ENCODE measurements around the gene SEC22A. TPM values are rescaled to one million over a fixed set of nuclear protein-coding genes. Genes with fewer than 3 reads are reported as not detected.

SEC22A gene
- total and polyA plus RNA-seq, 10 of the 15 experiments (the other 5 are each of a cell fraction or from before 2014, with no cell fraction given): 19.3 to 70.3 (median 36.7) TPM

DNA sequence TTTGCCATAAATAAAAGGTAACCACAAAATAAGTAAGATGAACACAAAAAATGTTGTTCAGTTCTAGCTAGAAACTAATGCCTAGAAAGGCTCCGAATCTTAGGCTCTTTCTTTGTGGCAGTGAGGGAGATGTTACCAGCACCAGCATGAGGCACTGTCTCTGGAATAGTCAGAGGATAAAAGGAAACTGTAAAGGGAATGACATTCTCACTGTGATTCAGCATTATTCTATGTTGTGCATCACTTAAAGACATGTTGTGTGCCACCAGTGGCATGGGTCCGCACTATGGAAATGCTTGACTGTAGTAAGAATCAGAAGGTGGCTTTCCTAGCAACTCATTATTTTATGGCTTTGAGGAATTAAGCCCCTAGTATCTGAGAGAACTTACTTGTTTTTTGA lies 70.8 kb downstream of the SEC22A start:
- in situ Hi-C loops (cut with MboI): no loop called here
- Histone ChIP-seq H3K27me3 (replicated peaks in 1 of 2; ENCODE audit: control insufficient read depth in 2 of 2, insufficient read depth in 2 of 2, low read length in 1 of 2) (no peaks in the 10 kb centered on the region), H4K20me1 (ENCODE audit: control insufficient read depth, insufficient read depth) (no peaks in the 10 kb centered on the region), H3K27ac (ENCODE audit: control insufficient read depth, insufficient read depth) (no peak overlapping the region), H3K4me2 (ENCODE audit: control insufficient read depth, insufficient read depth) (no peak overlapping the region), H3K4me3 (no peak overlapping the region), H3K4me1 (ENCODE audit: control insufficient read depth, insufficient read depth, low read length) (no peaks in the 10 kb centered on the region), H3K79me2 (ENCODE audit: control insufficient read depth, insufficient read depth, low read length) (no peaks in the 10 kb centered on the region), H3K9ac (ENCODE audit: control insufficient read depth, insufficient read depth, low read length) (no peak overlapping the region), H2AFZ (ENCODE audit: control insufficient read depth, low read depth, low read length) (no peak overlapping the region), H3K9me3 (replicated peaks; ENCODE audit: control insufficient read depth, insufficient read depth, low read length) (no peaks in the 10 kb centered on the region), H3K36me3 (ENCODE audit: control insufficient read depth in 2 of 2, insufficient read depth in 2 of 2, low read length in 1 of 2) (no peaks in the 10 kb centered on the region)
- TF ChIP-seq CEBPB (IDR thresholded peaks at IDR 0.05; ENCODE audit: borderline replicate concordance in 1 of 2, low read depth in 2 of 2, low read length in 2 of 2) (no peak), SPI1 (IDR thresholded peaks at IDR 0.05; ENCODE audit: borderline replicate concordance, insufficient read depth, low read depth, low read length) (no peak)
- TF ChIP-seq, protein P1, sequence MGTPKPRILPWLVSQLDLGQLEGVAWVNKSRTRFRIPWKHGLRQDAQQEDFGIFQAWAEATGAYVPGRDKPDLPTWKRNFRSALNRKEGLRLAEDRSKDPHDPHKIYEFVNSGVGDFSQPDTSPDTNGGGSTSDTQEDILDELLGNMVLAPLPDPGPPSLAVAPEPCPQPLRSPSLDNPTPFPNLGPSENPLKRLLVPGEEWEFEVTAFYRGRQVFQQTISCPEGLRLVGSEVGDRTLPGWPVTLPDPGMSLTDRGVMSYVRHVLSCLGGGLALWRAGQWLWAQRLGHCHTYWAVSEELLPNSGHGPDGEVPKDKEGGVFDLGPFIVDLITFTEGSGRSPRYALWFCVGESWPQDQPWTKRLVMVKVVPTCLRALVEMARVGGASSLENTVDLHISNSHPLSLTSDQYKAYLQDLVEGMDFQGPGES (IDR thresholded peaks at IDR 0.05): no peak
- 100% methylated on average over 2 of the region's 2 CpGs for WGBS (ENCODE audit: insufficient coverage, insufficient replicate concordance, low lambda C conversion rate, missing lambda C conversion rate)
- DNase-seq (ENCODE audit: low read depth, low spot score) (no peak), FAIRE-seq (no peak), ATAC-seq (no peak)
- ChIA-PET SMC1A (ENCODE audit: uncharacterized antibody, unreplicated experiment) (no interaction called here), RAD21 (ENCODE audit: unreplicated experiment) (no interaction called here), POLR2A (interaction anchor here (1.0 kb wide), 1 partner anchor 16 kb away, joined by 7 read pairs; no protein-coding TSS in a partner anchor), CTCF (no interaction called here)
- intact Hi-C loops (cut with micrococcal nuclease; ENCODE audit: unreplicated experiment): no loop called here
- no TSS peak for BruUV-seq (replicated peaks)

DNA sequence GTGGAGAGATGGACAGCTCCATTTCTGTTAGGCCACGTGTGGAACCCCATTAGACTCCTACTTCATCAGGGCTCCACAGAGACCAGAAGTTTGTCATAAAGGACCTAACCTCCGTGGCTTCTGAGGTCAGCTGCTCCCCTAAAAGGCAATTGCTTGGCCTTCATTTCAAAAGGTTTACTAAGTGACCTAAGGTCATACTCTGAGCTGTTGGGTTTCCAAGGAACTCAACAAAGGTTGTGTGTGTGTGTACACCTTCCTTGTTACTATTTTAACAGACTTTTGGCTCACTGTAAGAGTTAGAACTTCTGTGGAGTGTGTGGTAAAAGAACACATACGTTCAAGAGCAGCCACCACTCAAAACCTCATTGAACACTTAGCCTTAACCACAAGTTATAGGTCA lies 73.9 kb downstream of the SEC22A start:
- no peaks in the 10 kb centered on the region for H3K9me3 ChIP-seq (replicated peaks; ENCODE audit: control insufficient read depth, insufficient read depth, low read length)
- H3K4me3 ChIP-seq: no peak overlapping the region
- no peaks in the 10 kb centered on the region for H3K36me3 ChIP-seq (ENCODE audit: control insufficient read depth in 2 of 2, insufficient read depth in 2 of 2, low read length in 1 of 2)
- RAD21 ChIA-PET (ENCODE audit: unreplicated experiment): no interaction called here
- H3K4me2 ChIP-seq (ENCODE audit: control insufficient read depth, insufficient read depth): no peak overlapping the region
- SMC1A ChIA-PET (ENCODE audit: uncharacterized antibody, unreplicated experiment): interaction anchor here (1.0 kb wide), 1 partner anchor 10 kb away, joined by 3 read pairs; no protein-coding TSS in a partner anchor
- POLR2A ChIA-PET: no interaction called here
- no TSS peak for BruUV-seq (replicated peaks)
- no peaks in the 10 kb centered on the region for H3K27me3 ChIP-seq (replicated peaks in 1 of 2; ENCODE audit: control insufficient read depth in 2 of 2, insufficient read depth in 2 of 2, low read length in 1 of 2)
- no peaks in the 10 kb centered on the region for H3K4me1 ChIP-seq (ENCODE audit: control insufficient read depth, insufficient read depth, low read length)
- DNase-seq (ENCODE audit: low read depth, low spot score) (no peak), FAIRE-seq (no peak), ATAC-seq (no peak)
- no peaks in the 10 kb centered on the region for H4K20me1 ChIP-seq (ENCODE audit: control insufficient read depth, insufficient read depth)
- no peaks in the 10 kb centered on the region for H3K79me2 ChIP-seq (ENCODE audit: control insufficient read depth, insufficient read depth, low read length)
- intact Hi-C loops (cut with micrococcal nuclease; ENCODE audit: unreplicated experiment): no loop called here
- no peak overlapping the region for H3K9ac ChIP-seq (ENCODE audit: control insufficient read depth, insufficient read depth, low read length)
- H2AFZ ChIP-seq (ENCODE audit: control insufficient read depth, low read depth, low read length): no peak overlapping the region
- TF ChIP-seq, protein P2, sequence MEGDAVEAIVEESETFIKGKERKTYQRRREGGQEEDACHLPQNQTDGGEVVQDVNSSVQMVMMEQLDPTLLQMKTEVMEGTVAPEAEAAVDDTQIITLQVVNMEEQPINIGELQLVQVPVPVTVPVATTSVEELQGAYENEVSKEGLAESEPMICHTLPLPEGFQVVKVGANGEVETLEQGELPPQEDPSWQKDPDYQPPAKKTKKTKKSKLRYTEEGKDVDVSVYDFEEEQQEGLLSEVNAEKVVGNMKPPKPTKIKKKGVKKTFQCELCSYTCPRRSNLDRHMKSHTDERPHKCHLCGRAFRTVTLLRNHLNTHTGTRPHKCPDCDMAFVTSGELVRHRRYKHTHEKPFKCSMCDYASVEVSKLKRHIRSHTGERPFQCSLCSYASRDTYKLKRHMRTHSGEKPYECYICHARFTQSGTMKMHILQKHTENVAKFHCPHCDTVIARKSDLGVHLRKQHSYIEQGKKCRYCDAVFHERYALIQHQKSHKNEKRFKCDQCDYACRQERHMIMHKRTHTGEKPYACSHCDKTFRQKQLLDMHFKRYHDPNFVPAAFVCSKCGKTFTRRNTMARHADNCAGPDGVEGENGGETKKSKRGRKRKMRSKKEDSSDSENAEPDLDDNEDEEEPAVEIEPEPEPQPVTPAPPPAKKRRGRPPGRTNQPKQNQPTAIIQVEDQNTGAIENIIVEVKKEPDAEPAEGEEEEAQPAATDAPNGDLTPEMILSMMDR (IDR thresholded peaks at IDR 0.05 in 2 of 3, conservative IDR thresholded peaks at IDR 0.05 in 1 of 3; ENCODE audit: control insufficient read depth in 2 of 3, extremely low read depth in 1 of 3, insufficient read depth in 1 of 3, low read depth in 3 of 3, low read length in 3 of 3): no peak
- TF ChIP-seq NRF1 (conservative IDR thresholded peaks at IDR 0.05; ENCODE audit: low read depth, low read length) (no peak), ZNF24 (IDR thresholded peaks at IDR 0.05) (no peak), POLR2A (IDR thresholded peaks at IDR 0.05; ENCODE audit: low read depth, low read length) (no peak), ZSCAN29 (IDR thresholded peaks at IDR 0.05) (no peak), PAX8 (IDR thresholded peaks at IDR 0.05) (no peak), TARDBP (IDR thresholded peaks at IDR 0.05; ENCODE audit: borderline replicate concordance) (no peak), CBX3 (IDR thresholded peaks at IDR 0.05; ENCODE audit: borderline replicate concordance, low read depth) (no peak)
- TF ChIP-seq, protein P3, sequence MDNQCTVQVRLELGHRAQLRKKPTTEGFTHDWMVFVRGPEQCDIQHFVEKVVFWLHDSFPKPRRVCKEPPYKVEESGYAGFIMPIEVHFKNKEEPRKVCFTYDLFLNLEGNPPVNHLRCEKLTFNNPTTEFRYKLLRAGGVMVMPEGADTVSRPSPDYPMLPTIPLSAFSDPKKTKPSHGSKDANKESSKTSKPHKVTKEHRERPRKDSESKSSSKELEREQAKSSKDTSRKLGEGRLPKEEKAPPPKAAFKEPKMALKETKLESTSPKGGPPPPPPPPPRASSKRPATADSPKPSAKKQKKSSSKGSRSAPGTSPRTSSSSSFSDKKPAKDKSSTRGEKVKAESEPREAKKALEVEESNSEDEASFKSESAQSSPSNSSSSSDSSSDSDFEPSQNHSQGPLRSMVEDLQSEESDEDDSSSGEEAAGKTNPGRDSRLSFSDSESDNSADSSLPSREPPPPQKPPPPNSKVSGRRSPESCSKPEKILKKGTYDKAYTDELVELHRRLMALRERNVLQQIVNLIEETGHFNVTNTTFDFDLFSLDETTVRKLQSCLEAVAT (IDR thresholded peaks at IDR 0.05): no peak
- TF ChIP-seq, protein P4, sequence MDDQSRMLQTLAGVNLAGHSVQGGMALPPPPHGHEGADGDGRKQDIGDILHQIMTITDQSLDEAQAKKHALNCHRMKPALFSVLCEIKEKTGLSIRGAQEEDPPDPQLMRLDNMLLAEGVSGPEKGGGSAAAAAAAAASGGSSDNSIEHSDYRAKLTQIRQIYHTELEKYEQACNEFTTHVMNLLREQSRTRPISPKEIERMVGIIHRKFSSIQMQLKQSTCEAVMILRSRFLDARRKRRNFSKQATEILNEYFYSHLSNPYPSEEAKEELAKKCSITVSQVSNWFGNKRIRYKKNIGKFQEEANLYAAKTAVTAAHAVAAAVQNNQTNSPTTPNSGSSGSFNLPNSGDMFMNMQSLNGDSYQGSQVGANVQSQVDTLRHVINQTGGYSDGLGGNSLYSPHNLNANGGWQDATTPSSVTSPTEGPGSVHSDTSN (IDR thresholded peaks at IDR 0.05; ENCODE audit: insufficient replicate concordance, low read depth, low read length): no peak
- in situ Hi-C loops (cut with MboI): no loop called here
- CTCF ChIA-PET: no interaction called here
- H3K27ac ChIP-seq (ENCODE audit: control insufficient read depth, insufficient read depth): no peak overlapping the region
- 55% methylated on average over 3 of the region's 3 CpGs for WGBS (ENCODE audit: insufficient coverage, insufficient replicate concordance, low lambda C conversion rate, missing lambda C conversion rate)

Measured in GM12878 (cell line).